Parathyroid adenoma (tissue), 2 donors: ENCODE data around the gene PTPN23.

Experiments used
- H2AFZ ChIP-seq: fragments of 300-600 bp; sonication (generic); one replicate; pipeline ENCODE4 v1.7.0; 2017; ENCODE audit warnings: antibody characterized with exemption, mild to moderate bottlenecking
- H3K27ac ChIP-seq: fragments of 300-600 bp; sonication (generic); one replicate; pipeline ENCODE4 v1.7.0; 2017
- H3K27me3 ChIP-seq: fragments of 300-600 bp; sonication (generic); one replicate; pipeline ENCODE4 v1.7.0; 2017; ENCODE audit warnings: low read length; ENCODE audit not compliant: control insufficient read depth, insufficient read depth
- H3K36me3 ChIP-seq: fragments of 300-600 bp; sonication (generic); one replicate; pipeline ENCODE4 v1.7.0; 2017; ENCODE audit warnings: low read length; ENCODE audit not compliant: control insufficient read depth, insufficient read depth
- H3K4me1 ChIP-seq: fragments of 300-600 bp; sonication (generic); one replicate; pipeline ENCODE4 v1.7.0; 2017; ENCODE audit warnings: control low read depth
- H3K4me2 ChIP-seq: fragments of 300-600 bp; sonication (generic); one replicate; pipeline ENCODE4 v1.7.0; 2017; ENCODE audit warnings: low read length
- H3K4me3 ChIP-seq: fragments of 300-600 bp; sonication (generic); one replicate; pipeline ENCODE4 v1.7.0; 2017; ENCODE audit warnings: low read depth, low read length
- H3K79me2 ChIP-seq: fragments of 300-600 bp; sonication (generic); one replicate; pipeline ENCODE4 v1.7.0; 2017; ENCODE audit warnings: control low read depth
- H3K9ac ChIP-seq: fragments of 300-600 bp; sonication (generic); one replicate; pipeline ENCODE4 v1.7.0; 2017; ENCODE audit warnings: mild to moderate bottlenecking
- H3K9me3 ChIP-seq: fragments of 300-600 bp; sonication (generic); one replicate; pipeline ENCODE4 v1.7.0; 2017; ENCODE audit warnings: low read length; ENCODE audit not compliant: control insufficient read depth
- TF ChIP-seq, protein P1 (sequence below): fragments of 300-600 bp; sonication (generic); IDR thresholded peaks from one replicate; pipeline ENCODE4 v1.7.0; 2017; ENCODE audit warnings: antibody characterized with exemption, mild to moderate bottlenecking
- donor health status: primary hyperparathyroidism.

The PTPN23 gene

DNA sequence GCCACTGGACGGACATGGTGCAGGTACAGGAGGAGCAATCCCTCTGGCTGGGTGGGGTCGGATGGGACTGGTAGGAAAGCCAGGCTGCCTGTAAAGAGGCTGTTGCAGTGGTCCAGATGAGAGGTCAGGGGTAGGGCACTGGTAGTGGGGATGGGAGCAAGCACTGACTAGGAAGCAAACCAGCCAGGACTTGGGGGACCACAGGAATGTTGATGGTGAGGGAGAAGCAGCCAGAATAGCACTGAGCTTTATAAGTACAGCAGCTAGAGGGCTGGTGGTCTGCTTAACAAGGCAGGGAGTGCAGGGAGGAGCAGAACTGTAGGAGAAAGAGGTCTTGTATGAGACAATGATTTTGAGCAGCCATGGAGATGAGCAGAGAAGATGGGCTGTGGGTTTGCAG, 38.7 kb upstream of the PTPN23 start:
- Histone ChIP-seq H3K4me3 (no peak overlapping the region), H2AFZ (no peak overlapping the region), H3K27me3 (no peaks in the 10 kb centered on the region), H3K9me3 (no peaks in the 10 kb centered on the region), H3K27ac (no peak overlapping the region), H3K4me2 (no peak overlapping the region), H3K9ac (no peak overlapping the region), H3K4me1 (no peaks in the 10 kb centered on the region), H3K79me2 (no peaks in the 10 kb centered on the region), H3K36me3 (no peaks in the 10 kb centered on the region)
- TF ChIP-seq, protein P1, sequence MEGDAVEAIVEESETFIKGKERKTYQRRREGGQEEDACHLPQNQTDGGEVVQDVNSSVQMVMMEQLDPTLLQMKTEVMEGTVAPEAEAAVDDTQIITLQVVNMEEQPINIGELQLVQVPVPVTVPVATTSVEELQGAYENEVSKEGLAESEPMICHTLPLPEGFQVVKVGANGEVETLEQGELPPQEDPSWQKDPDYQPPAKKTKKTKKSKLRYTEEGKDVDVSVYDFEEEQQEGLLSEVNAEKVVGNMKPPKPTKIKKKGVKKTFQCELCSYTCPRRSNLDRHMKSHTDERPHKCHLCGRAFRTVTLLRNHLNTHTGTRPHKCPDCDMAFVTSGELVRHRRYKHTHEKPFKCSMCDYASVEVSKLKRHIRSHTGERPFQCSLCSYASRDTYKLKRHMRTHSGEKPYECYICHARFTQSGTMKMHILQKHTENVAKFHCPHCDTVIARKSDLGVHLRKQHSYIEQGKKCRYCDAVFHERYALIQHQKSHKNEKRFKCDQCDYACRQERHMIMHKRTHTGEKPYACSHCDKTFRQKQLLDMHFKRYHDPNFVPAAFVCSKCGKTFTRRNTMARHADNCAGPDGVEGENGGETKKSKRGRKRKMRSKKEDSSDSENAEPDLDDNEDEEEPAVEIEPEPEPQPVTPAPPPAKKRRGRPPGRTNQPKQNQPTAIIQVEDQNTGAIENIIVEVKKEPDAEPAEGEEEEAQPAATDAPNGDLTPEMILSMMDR, result no peak

DNA sequence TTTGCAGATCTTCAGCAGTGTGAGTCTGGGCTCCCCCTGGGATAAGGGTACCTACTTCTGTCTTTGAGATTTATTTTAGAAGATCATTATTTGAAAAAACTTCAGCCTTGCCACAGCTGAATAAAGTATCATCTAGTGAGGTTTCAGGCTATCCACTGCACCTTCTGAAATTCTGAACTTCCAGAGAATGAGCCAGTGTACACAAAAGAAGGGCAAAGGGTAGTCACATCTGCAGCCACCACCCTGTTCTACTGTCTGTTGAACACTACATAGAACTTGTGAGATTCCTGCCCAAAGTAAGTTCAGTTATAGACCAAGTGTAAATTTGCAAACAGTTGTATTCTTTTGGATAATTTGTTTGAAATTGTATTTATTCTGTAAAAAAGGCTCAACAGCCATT, 38.0 kb upstream of the PTPN23 start:
- no peaks in the 10 kb centered on the region for H3K36me3 ChIP-seq
- TF ChIP-seq, protein P1, result no peak

DNA sequence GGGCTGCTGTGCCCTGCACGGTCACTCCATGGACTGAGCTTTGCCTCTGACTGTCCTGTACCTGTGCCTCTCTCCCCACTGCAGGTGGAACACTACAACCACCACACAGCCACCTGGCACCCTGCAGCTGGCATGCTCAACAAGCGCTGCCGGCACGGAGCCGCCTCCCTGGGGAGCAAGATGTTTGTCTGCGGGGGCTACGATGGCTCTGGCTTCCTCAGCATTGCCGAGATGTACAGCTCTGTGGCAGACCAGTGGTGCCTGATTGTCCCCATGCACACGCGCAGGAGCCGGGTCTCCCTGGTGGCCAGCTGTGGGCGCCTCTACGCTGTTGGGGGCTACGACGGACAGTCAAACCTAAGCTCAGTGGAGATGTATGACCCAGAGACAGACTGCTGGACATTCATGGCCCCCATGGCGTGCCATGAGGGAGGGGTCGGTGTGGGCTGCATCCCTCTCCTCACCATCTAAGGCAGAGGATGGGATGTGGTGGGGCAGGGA, 37.3 kb upstream of the PTPN23 start:
- TF ChIP-seq, protein P1, result no peak
- H3K4me3 ChIP-seq, result no peak overlapping the region
- no peak overlapping the region for H3K27ac ChIP-seq
- H3K4me2 ChIP-seq, result no peak overlapping the region
- no peak overlapping the region for H2AFZ ChIP-seq
- no peaks in the 10 kb centered on the region for H3K79me2 ChIP-seq
- H3K36me3 ChIP-seq, result no peaks in the 10 kb centered on the region
- H3K27me3 ChIP-seq, result no peaks in the 10 kb centered on the region
- no peaks in the 10 kb centered on the region for H3K4me1 ChIP-seq
- no peak overlapping the region for H3K9ac ChIP-seq
- H3K9me3 ChIP-seq, result no peaks in the 10 kb centered on the region

More for the DNA sequence above, 38.0 kb upstream of the PTPN23 start:
- Histone ChIP-seq H3K27me3 (no peaks in the 10 kb centered on the region), H3K4me1 (no peaks in the 10 kb centered on the region), H3K79me2 (no peaks in the 10 kb centered on the region), H3K9me3 (no peaks in the 10 kb centered on the region), H3K27ac (no peak overlapping the region), H2AFZ (no peak overlapping the region), H3K4me3 (no peak overlapping the region), H3K4me2 (no peak overlapping the region), H3K9ac (no peak overlapping the region)

DNA sequence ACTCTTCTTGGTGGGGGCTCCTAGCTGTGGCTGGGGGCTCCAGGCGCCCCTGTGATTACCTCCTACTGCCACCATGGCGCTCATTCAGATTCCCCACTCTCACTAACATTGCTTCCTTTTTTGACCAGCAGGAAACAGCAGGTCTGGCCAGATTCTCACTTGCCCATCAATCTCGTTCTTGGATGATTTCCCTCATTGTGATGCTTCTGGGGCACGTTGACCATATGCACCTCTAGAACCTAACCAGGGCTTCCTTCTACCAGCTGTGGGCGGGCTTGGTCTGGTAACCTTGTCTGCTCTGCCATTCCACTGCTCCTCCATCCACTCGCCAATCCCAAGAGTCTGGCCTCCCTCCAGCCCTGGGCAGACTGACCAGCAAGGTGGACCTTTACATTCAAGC, 35.9 kb upstream of the PTPN23 start:
- TF ChIP-seq, protein P1, result no peak
- Histone ChIP-seq H3K4me3 (no peak overlapping the region), H3K27me3 (no peaks in the 10 kb centered on the region), H3K9me3 (no peaks in the 10 kb centered on the region), H2AFZ (no peak overlapping the region), H3K4me2 (no peak overlapping the region), H3K9ac (no peak overlapping the region), H3K79me2 (no peaks in the 10 kb centered on the region), H3K4me1 (no peaks in the 10 kb centered on the region), H3K36me3 (no peaks in the 10 kb centered on the region), H3K27ac (no peak overlapping the region)

DNA sequence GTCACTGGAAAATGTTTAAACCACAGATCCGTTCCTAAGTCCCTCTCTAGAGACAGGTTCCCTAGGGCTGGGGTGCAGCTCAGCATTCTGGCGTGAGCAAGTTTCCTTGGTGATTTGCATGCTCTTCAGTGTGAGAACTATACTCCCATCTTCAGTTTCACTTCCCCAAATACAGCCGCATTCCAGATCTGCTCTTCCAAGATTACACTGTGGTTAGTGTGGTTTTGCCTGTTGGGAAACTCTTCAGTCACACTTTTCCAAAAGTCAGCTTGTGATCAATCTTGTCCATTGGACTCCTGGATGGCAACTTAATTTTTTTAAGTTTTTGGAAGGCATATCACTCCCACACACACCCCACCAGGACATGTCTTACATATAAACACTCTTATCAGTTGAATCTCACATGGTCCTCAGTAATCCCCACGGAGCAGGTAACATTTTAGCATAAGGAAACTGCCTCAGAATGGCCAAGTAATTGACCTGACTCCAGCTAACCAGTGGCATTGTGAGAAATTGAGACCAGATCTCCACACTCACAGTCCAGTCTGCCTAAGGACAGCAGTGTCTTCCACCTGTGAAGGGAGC, 33.5 kb upstream of the PTPN23 start:
- H3K4me2 ChIP-seq, result no peak overlapping the region

More for the DNA sequence above, 33.5 kb upstream of the PTPN23 start:
- H3K27me3 ChIP-seq, result no peaks in the 10 kb centered on the region
- no peaks in the 10 kb centered on the region for H3K4me1 ChIP-seq
- H3K9ac ChIP-seq, result no peak overlapping the region
- no peak overlapping the region for H3K27ac ChIP-seq
- no peaks in the 10 kb centered on the region for H3K9me3 ChIP-seq
- no peak overlapping the region for H3K4me3 ChIP-seq
- TF ChIP-seq, protein P1, result no peak
- no peaks in the 10 kb centered on the region for H3K36me3 ChIP-seq
- no peak overlapping the region for H2AFZ ChIP-seq
- no peaks in the 10 kb centered on the region for H3K79me2 ChIP-seq
